Brain microvascular endothelial cell (primary cell): ENCODE results near the gene TMEM203.

ENCODE experiments used
- DNase-seq: peaks from one replicate; pipeline ENCODE4 v3.0.0-alpha.2; 2020
- H3K27ac ChIP-seq: fragments of 250-450 bp; sonication (Bioruptor Pico); 2 replicates; pipeline ENCODE4 v1.5.1; 2020; ENCODE audit warnings: mild to moderate bottlenecking, moderate library complexity
- H3K27me3 ChIP-seq: fragments of 250-450 bp; sonication (Bioruptor Pico); replicated peaks from 2 replicates; pipeline ENCODE4 v1.5.1; 2020; ENCODE audit warnings: mild to moderate bottlenecking
- H3K36me3 ChIP-seq: fragments of 250-450 bp; sonication (Bioruptor Pico); replicated peaks from 2 replicates; pipeline ENCODE4 v1.5.1; 2020; ENCODE audit warnings: mild to moderate bottlenecking
- H3K4me3 ChIP-seq: 2 replicates; pipeline ENCODE4 v1.5.1; 2011; ENCODE audit warnings: low read depth, mild to moderate bottlenecking, control low read depth, low read length, moderate library complexity
- in situ Hi-C: cut with HindIII; loops from 2 replicates; pipeline ENCODE4 v1.10.0; 2017; ENCODE audit warnings: low sequenced_read_pairs, low pct_ligation_motif_present
- TF ChIP-seq, protein P1 (sequence below): IDR thresholded peaks from 2 replicates; pipeline ENCODE4 v1.5.1; 2011; ENCODE audit warnings: low read depth, mild to moderate bottlenecking, moderate library complexity, low read length, control low read depth, inconsistent platforms; ENCODE audit errors: missing control alignments

The TMEM203 gene

GRCh38 chr9:137229903-137230704 is 24.7 kb upstream of the TMEM203 start:
- TF ChIP-seq, protein P1, sequence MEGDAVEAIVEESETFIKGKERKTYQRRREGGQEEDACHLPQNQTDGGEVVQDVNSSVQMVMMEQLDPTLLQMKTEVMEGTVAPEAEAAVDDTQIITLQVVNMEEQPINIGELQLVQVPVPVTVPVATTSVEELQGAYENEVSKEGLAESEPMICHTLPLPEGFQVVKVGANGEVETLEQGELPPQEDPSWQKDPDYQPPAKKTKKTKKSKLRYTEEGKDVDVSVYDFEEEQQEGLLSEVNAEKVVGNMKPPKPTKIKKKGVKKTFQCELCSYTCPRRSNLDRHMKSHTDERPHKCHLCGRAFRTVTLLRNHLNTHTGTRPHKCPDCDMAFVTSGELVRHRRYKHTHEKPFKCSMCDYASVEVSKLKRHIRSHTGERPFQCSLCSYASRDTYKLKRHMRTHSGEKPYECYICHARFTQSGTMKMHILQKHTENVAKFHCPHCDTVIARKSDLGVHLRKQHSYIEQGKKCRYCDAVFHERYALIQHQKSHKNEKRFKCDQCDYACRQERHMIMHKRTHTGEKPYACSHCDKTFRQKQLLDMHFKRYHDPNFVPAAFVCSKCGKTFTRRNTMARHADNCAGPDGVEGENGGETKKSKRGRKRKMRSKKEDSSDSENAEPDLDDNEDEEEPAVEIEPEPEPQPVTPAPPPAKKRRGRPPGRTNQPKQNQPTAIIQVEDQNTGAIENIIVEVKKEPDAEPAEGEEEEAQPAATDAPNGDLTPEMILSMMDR: no peak
- H3K27ac ChIP-seq: no peak overlapping the region
- H3K4me3 ChIP-seq: no peak overlapping the region
- H3K27me3 ChIP-seq: no peaks in the 10 kb centered on the region
- DNase-seq: no peak
- in situ Hi-C loops: no loop called here
- H3K36me3 ChIP-seq: no peaks in the 10 kb centered on the region

DNA sequence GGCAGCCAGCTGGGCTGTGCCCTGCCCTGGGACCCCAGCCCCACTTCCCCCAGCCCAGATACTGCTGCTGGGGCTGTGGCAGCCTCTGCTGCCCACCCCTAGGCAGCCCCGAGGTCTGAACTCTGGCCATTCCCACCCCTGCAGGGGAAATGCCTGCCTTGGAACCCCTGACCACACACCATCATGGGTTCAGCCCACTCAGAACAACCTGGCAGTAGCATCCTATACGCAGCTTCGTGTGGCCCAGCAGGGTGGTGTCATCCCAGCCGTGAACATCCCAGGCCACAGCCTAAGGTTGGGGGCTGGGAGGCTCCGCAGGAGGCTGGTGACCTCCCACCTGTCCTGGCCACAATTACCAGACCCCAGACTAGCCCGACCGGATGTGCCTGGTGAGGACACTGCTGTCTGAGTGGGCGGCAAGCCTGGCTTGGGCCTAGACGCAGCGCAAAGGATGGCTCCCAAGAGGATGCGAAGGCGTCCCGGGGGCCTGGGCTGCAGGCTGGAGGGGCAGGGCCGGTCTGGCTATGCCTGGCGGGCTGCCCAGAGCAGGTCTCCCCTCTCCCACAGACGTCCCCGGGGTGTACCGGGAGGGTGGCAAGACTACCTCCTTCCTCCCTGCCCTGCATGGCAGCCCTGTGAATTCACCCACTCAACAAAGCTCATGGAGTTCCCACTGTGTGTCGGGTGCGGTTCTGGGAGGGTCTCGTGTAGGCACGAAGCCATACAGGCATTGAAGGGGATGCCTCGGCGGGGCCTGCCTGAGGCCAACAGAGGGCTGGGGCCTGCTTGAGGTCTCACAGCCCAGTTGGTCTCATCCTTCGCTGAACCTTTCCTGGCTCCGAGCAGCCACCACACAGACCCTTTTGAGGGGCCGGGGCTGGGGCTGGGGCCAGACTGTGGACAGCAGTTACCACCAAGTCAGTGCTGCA is 23.8 kb upstream of the TMEM203 start:
- in situ Hi-C loops: no loop called here
- H3K27me3 ChIP-seq: no peaks in the 10 kb centered on the region

GRCh38 chr9:137228506-137228967 is 23.1 kb upstream of the TMEM203 start:
- TF ChIP-seq, protein P1: no peak
- Histone ChIP-seq H3K36me3 (no peaks in the 10 kb centered on the region), H3K27ac (no peak overlapping the region), H3K27me3 (no peaks in the 10 kb centered on the region), H3K4me3 (no peak overlapping the region)
- DNase-seq: no peak
- in situ Hi-C loops: no loop called here

More for the DNA sequence above, 23.8 kb upstream of the TMEM203 start:
- no peaks in the 10 kb centered on the region for H3K36me3 ChIP-seq
- TF ChIP-seq, protein P1: no peak
- H3K27ac ChIP-seq: no peak overlapping the region
- no peak overlapping the region for H3K4me3 ChIP-seq
- no peak for DNase-seq

- TF ChIP-seq, protein P1: no peak
Measured at GRCh38 chr9:137227853-137228505, 22.5 kb upstream of the TMEM203 start.

GRCh38 chr9:137227054-137227852 is 21.8 kb upstream of the TMEM203 start, which contains the start of gene RNF224:
RNF224 (plus strand) TSS chr9:137227502; CDS start chr9:137228336, 834 bp downstream.
- in situ Hi-C loops: no loop called here
- no peak within 1 kb of the TSS for H3K4me3 ChIP-seq
- no peak within 1 kb of the TSS for H3K27ac ChIP-seq
- no peaks in the 10 kb centered on the region for H3K27me3 ChIP-seq
- peak; percentile 58 for DNase-seq
- TF ChIP-seq, protein P1: peak; percentile 94
- no peaks in the 10 kb centered on the region for H3K36me3 ChIP-seq

More at GRCh38 chr9:137227853-137228505, 22.5 kb upstream of the TMEM203 start:
- Histone ChIP-seq H3K36me3 (no peaks in the 10 kb centered on the region), H3K27me3 (no peaks in the 10 kb centered on the region), H3K4me3 (no peak overlapping the region), H3K27ac (no peak overlapping the region)
- in situ Hi-C loops: no loop called here
- no peak for DNase-seq
